Colonic mucosa (tissue), 4 donors: ENCODE results near the gene OR6N1. TPM values are rescaled to one million over a fixed set of nuclear protein-coding genes. Genes with fewer than 3 reads are reported as not detected.

ENCODE experiments used
- DNase-seq: peaks from one replicate; pipeline ENCODE4 v3.0.0-alpha.2; 2020
- H3K27ac ChIP-seq: fragments of 200-600 bp; one replicate; pipeline ENCODE4 v1.8.0; 2021
- H3K27me3 ChIP-seq: fragments of 200-600 bp; one replicate; pipeline ENCODE4 v1.8.0; 2021
- H3K36me3 ChIP-seq: fragments of 200-600 bp; one replicate; pipeline ENCODE4 v1.8.0; 2021
- H3K4me1 ChIP-seq: fragments of 200-600 bp; one replicate; pipeline ENCODE4 v1.8.0; 2021; ENCODE audit warnings: mild to moderate bottlenecking
- H3K4me3 ChIP-seq: fragments of 200-600 bp; one replicate; pipeline ENCODE4 v1.8.0; 2021
- H3K9ac ChIP-seq, 2 donors: one replicate each; pipeline ENCODE4 v1.7.0; 2013; ENCODE audit warnings: control low read depth in 2 of 2, low read depth in 2 of 2, low read length in 2 of 2
- H3K9me3 ChIP-seq: fragments of 200-600 bp; one replicate; pipeline ENCODE4 v1.8.0; 2021
- CTCF ChIP-seq: fragments of 200-600 bp; IDR thresholded peaks from one replicate; pipeline ENCODE4 v1.8.0; 2022; ENCODE audit warnings: antibody characterized with exemption, mild to moderate bottlenecking
- intact Hi-C: fragments of 100-400 bp; cut with DNase I; formaldehyde crosslinking; loops from one replicate; pipeline ENCODE4 v1.14.1; 2022
- total RNA-seq, 2 donors: library from RNA; stranded (reverse); fragmentation: NEBNext Ultra II Directional in 1 of 2; extraction: Animal tissue kit (Norgen Biotek cat#: 25700) in 1 of 2; gene quantifications; one replicate each; pipeline ENCODE4 v1.2.1, GENCODE V29; 2021
- donor health status: healthy.
- donor health status: DM: no; HTN: no; CAD: no.
- donor health status: DM: no; HTN: no; CAD: no.

OR6N1 gene
- total RNA-seq, 2 donors from 2014 or later, result not detected

- intact Hi-C loops, result no loop called here
- H3K27me3 ChIP-seq, result no peaks in the 10 kb centered on the region
- H3K4me1 ChIP-seq, result no peaks in the 10 kb centered on the region
- H3K9ac ChIP-seq, result no peak overlapping the region
- H3K4me3 ChIP-seq, result no peak overlapping the region
- H3K27ac ChIP-seq, result no peak overlapping the region
- no peaks in the 10 kb centered on the region for H3K9me3 ChIP-seq
- H3K36me3 ChIP-seq, result no peaks in the 10 kb centered on the region
- no peak for TF ChIP-seq CTCF
- no peak for DNase-seq
Observed at GRCh38 chr1:158806916-158807536, 35.0 kb upstream of the OR6N1 start.

GRCh38 chr1:158803678-158804077 lies 31.7 kb upstream of the OR6N1 start:
- H3K4me1 ChIP-seq, result no peaks in the 10 kb centered on the region
- no peaks in the 10 kb centered on the region for H3K27me3 ChIP-seq
- no peak for TF ChIP-seq CTCF
- H3K36me3 ChIP-seq, result no peaks in the 10 kb centered on the region
- no peak overlapping the region for H3K27ac ChIP-seq
- no peak overlapping the region for H3K9ac ChIP-seq
- no peaks in the 10 kb centered on the region for H3K9me3 ChIP-seq
- intact Hi-C loops, result no loop called here
- DNase-seq, result no peak
- no peak overlapping the region for H3K4me3 ChIP-seq

DNA sequence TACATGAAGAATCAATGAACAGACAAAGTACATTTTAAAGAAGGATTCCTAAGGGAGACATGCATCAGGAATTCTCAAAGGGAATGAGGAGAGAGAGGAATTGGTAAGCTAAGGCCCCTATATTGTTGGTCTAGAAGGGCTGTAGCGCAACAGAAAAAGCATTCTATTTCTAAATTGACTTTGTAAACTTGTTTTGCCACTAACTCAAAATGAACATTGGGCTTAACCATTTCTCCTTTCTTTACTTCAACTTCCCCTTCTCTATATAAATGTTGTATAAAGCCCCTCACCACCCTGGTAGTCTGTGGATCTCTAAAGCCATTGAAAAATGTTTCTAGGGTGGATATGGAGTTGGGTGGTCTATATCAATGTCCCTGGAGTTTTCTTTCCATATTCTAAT lies 29.4 kb upstream of the OR6N1 start:
- TF ChIP-seq CTCF, result no peak
- Histone ChIP-seq H3K4me3 (no peak overlapping the region), H3K27me3 (no peaks in the 10 kb centered on the region), H3K36me3 (no peaks in the 10 kb centered on the region), H3K4me1 (no peaks in the 10 kb centered on the region), H3K9me3 (no peaks in the 10 kb centered on the region), H3K27ac (no peak overlapping the region), H3K9ac (no peak overlapping the region)
- DNase-seq, result no peak
- intact Hi-C loops, result no loop called here

DNA sequence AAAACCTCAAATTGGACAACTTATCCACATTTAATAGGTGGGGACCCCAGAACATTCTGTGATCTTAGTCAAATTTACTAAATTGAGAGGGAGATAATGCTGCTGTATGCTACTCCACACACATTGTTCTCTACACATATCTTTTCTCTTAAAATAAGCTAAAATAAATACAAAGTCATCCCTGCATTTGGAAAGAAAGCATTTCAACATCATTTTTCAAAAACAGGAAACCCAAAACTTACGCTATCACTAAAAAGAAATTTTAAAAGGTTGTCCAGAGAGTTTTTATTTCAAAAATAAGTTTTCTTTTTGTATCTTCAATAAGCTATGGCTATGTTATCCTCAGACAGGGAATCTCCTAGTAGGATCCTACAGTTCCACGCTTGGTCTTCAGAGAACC lies 28.5 kb upstream of the OR6N1 start:
- Histone ChIP-seq H3K9me3 (no peaks in the 10 kb centered on the region), H3K4me1 (no peaks in the 10 kb centered on the region), H3K36me3 (no peaks in the 10 kb centered on the region), H3K4me3 (no peak overlapping the region), H3K9ac (no peak overlapping the region), H3K27ac (no peak overlapping the region), H3K27me3 (no peaks in the 10 kb centered on the region)
- TF ChIP-seq CTCF, result no peak
- intact Hi-C loops, result no loop called here
- DNase-seq, result no peak

GRCh38 chr1:158799689-158800088 lies 27.7 kb upstream of the OR6N1 start:
- Histone ChIP-seq H3K27me3 (no peaks in the 10 kb centered on the region), H3K36me3 (no peaks in the 10 kb centered on the region), H3K27ac (no peak overlapping the region), H3K4me3 (no peak overlapping the region), H3K9ac (no peak overlapping the region), H3K9me3 (no peaks in the 10 kb centered on the region), H3K4me1 (no peaks in the 10 kb centered on the region)
- intact Hi-C loops, result no loop called here
- no peak for DNase-seq
- TF ChIP-seq CTCF, result no peak
